ES-I3 (cell line): ENCODE data around the gene PRKAR1B.

Experiments
- H3K36me3 ChIP-seq: 2 replicates; pipeline ENCODE4 v1.6.1; 2013; ENCODE audit warnings: mild to moderate bottlenecking, low read length, control low read depth, moderate library complexity; ENCODE audit not compliant: insufficient read depth
- H3K4me1 ChIP-seq: 2 replicates; pipeline ENCODE4 v1.6.1; 2013; ENCODE audit warnings: mild to moderate bottlenecking, control low read depth, low read length; ENCODE audit not compliant: insufficient read depth
- H3K9ac ChIP-seq: 2 replicates; pipeline ENCODE4 v1.6.1; 2013; ENCODE audit warnings: low read depth, mild to moderate bottlenecking, low read length, moderate library complexity
- H3K9me3 ChIP-seq: 2 replicates; pipeline ENCODE4 v1.6.1; 2013; ENCODE audit warnings: mild to moderate bottlenecking, low read length, moderate library complexity; ENCODE audit not compliant: control insufficient read depth, insufficient read depth

Gene PRKAR1B

DNA sequence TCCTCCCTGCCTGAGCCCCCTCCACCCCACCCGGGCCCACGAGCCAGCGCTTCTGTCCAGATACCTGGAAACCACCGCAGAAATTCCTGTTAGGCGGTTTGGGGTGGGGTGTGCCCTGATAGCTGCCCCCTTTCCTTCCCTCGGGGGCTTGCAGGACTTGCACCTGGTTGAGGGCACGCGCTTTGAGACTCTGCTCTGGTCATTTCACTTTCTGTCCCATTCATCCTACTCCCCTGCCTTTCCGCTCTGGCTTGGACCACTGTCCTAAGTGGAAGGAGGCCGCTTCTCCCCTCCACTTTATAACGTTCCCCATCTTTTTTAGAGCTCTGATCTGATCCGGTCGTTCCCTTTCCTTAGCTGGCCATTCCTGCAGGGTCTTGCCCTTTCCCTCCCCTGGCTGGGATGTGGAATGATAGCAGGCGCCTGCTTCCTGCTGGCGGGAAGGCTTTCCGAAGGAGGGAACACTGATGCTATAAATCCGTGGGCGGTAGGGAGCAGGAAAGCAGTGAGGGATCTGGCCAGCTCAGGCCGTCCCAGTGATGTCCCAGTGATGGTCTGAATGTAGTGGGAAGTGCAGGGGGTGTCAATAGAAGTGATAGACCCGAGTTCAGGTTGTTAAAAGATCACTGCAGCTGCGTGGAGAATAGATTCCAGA lies 852 bp upstream of the PRKAR1B start:
- Histone ChIP-seq H3K9ac (peak overlapping the region; percentile 9; the same call in 1 of the 2 replicates), H3K36me3 (peaks cover 3% of the 10 kb centered on the region; the same call in 1 of the 2 replicates), H3K4me1 (no peaks in the 10 kb centered on the region), H3K9me3 (no peaks in the 10 kb centered on the region; the same call in none of the 2 replicates)

- Histone ChIP-seq H3K9ac (peak overlapping the region; percentile 72), H3K36me3 (peaks cover 10% of the 10 kb centered on the region; the same call in 1 of the 2 replicates), H3K9me3 (peaks cover 1% of the 10 kb centered on the region), H3K4me1 (no peaks in the 10 kb centered on the region)
Measured at GRCh38 chr7:726854-727103, 302 bp downstream of the PRKAR1B start.

DNA sequence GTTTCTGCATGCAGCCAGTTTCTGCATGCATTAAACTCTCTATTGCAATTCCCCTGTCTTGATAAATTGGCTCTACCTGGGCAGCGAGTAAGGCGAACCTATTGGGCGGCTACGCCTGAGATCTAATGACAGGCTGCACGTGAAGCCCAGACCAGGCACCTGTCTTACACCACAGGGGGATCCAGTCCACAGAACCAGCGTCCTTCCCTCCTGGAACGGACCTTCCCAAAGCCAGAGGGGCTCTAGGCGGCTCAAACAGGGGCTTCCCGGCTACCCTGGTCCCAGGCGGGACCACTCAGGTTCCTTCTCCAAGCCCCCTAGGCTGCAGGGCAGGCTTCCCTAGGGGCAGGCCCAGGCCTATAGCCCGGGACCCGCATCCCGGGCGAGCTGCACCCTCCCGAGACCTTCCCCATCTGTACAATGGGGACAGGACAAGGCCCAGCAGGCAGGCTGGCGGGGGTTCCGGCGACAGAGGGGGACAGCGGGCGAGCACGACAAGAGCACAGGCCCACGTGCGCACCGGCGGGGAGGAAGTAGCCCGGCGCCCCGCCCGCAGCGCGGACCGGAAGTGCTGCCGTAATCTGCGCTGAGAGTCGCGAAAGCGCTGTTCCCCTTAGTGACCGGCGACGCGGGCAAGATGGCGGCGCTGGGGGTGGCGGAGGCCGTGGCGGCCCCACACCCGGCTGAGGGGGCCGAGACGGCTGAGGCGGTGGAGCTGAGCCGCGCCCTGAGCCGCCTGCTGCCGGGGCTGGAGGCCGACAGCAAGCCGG lies 812 bp downstream of the PRKAR1B start, which contains the start of gene DNAAF5:
Gene DNAAF5, plus strand, starts transcription at position 616 of the 770 bp plus-strand sequence. Its CDS starts 22 bp downstream, at position 638.
- H3K9ac ChIP-seq = peak within 1 kb of the TSS; percentile 72
- no peaks in the 10 kb centered on the region for H3K4me1 ChIP-seq
- peaks cover 10% of the 10 kb centered on the region; the same call in 1 of the 2 replicates for H3K36me3 ChIP-seq
- peaks cover 4% of the 10 kb centered on the region for H3K9me3 ChIP-seq

DNA sequence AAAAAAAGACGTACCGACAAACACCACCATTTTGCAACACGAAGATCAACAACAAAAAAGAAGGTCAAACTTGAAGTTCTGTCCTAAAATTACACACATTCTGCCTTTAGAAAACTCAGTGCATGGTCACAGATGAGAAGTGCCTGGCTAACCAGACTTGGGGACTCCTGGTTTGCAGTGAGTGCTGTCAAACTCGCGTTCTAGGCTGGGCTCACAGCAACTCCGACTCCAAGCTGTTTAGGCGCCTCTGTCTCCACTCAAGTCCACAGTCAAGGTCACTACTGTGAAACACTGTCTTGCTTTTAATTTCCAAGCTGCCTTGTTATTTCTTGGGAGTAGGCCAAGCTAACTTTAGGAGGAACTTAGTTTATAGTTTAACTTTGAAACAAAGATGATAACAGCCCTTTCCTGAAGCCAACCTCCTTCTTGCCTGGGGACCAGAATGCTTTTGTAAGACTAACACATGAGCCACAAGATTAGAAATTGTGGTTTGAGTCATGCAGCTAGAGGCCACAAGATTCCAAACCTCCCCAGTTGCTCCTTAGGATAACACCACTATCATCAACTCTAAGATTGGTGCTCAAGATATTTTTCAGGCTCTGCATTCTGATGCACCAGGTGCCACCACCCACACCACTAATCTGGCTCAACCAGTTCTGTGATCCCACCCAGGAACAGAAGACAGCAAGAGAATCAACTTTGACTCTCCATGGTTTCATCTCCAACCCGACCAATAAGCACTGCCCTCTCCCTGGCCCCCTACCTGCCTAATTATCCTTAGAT lies 1.7 kb downstream of the PRKAR1B start:
- H3K4me1 ChIP-seq = no peaks in the 10 kb centered on the region
- H3K9ac ChIP-seq = peak overlapping the region; percentile 72; the same call in 1 of the 2 replicates
- H3K9me3 ChIP-seq = peaks cover 8% of the 10 kb centered on the region
- H3K36me3 ChIP-seq = peaks cover 10% of the 10 kb centered on the region; the same call in 1 of the 2 replicates

GRCh38 chr7:724298-724697 lies 2.8 kb downstream of the PRKAR1B start:
- Histone ChIP-seq H3K36me3 (peaks cover 10% of the 10 kb centered on the region; the same call in 1 of the 2 replicates), H3K9me3 (peaks cover 8% of the 10 kb centered on the region), H3K4me1 (no peaks in the 10 kb centered on the region), H3K9ac (no peak overlapping the region)

DNA sequence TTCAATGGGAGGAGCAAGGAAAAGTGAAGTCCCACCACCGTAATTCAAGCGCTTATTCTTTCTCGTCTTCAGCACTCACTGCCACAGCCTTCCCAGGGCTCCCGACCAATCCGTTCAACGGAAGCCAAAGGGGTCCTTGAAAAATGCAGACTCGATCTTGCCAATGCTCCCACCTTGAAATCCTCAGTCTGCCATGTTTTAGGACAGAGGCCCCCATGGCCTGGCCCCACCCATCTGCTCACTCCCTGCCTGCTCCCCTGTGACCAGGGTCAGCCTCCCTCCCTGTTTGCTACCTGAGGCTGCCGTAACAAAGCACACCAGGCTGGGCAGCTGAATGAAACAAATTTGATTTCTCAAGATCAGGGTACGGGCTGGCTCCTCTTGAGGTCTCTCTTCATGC lies 3.5 kb downstream of the PRKAR1B start:
- Histone ChIP-seq H3K36me3 (peaks cover 10% of the 10 kb centered on the region; the same call in 1 of the 2 replicates), H3K4me1 (no peaks in the 10 kb centered on the region), H3K9ac (no peak overlapping the region), H3K9me3 (peaks cover 8% of the 10 kb centered on the region)

DNA sequence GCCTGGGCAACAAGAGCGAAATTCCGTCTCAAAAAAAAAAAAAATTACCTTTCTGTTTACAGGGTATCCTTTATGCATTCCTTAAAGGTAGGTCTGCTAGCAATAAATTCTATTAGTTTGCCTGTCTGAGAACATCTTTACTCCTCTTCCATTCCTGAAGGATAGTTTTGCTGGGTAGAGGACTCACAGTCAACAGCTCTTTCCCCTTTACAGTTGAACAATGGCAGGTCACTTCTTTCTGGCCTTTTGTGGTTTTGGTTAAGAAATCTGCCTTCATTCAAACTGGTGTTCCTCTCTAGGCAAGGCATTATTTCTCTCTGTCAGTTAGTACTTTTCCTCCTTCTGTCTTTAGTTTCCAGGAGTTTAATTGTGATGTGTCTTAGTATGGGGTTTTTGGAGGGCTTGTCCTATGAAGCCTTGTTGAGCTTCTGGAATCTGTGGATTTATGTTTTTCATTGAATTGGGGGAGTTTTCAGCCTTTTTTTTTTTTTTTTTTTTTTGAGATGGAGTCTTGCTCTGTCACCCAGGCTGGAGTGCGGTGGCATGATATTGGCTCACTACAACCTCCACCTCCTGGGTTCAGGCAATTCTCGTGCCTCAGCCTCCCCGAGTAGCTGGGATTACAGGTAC lies 5.3 kb downstream of the PRKAR1B start:
- Histone ChIP-seq H3K9me3 (peaks cover 8% of the 10 kb centered on the region), H3K9ac (no peak overlapping the region), H3K36me3 (peaks cover 10% of the 10 kb centered on the region; the same call in 1 of the 2 replicates), H3K4me1 (no peaks in the 10 kb centered on the region)

GRCh38 chr7:716636-717035 lies 10.4 kb downstream of the PRKAR1B start:
- Histone ChIP-seq H3K9ac (no peak overlapping the region), H3K4me1 (no peaks in the 10 kb centered on the region), H3K9me3 (peaks cover 5% of the 10 kb centered on the region; the same call in 1 of the 2 replicates), H3K36me3 (no peaks in the 10 kb centered on the region; the same call in 1 of the 2 replicates)

- peaks cover 4% of the 10 kb centered on the region; the same call in 1 of the 2 replicates for H3K9me3 ChIP-seq
- no peak overlapping the region for H3K9ac ChIP-seq
- H3K4me1 ChIP-seq = no peaks in the 10 kb centered on the region
- no peaks in the 10 kb centered on the region for H3K36me3 ChIP-seq
Measured at GRCh38 chr7:716222-716621, 10.9 kb downstream of the PRKAR1B start.

GRCh38 chr7:714251-714671 lies 12.8 kb downstream of the PRKAR1B start:
- Histone ChIP-seq H3K9me3 (no peaks in the 10 kb centered on the region), H3K9ac (no peak overlapping the region), H3K36me3 (no peaks in the 10 kb centered on the region), H3K4me1 (no peaks in the 10 kb centered on the region)

DNA sequence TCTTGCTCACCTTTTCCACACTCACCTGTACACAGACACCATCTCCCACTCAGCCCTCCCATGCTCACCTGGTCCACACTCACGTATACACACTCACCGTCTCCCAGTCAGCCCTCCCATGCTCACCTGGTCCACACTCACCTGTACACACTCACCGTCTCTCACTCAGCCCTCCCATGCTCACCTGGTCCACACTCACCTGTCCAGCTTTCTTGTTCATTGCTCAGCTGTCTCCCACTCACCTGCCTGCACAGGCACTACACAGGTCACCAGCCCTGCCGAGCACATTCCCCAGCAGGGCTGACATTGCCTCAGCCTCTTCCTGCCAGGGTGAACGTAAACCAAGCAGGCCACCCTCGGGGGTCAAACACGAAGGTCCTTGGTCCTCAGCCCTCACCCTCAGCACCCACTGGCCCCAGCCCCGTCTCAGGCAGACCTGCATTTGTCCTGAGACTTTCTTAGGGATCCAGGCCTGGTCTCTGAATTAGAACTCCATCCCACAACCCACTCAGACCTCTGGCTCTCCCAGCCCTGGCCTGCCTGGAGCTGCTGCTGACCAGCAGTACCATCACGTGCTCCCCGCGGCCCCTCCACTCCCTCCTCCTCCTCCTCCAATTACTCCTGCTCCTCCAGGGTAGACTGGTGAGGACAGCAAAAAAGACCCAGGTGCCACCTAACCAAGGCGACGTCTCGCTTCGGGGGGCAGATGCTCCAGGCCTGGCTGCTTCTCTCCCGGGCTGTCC lies 13.4 kb downstream of the PRKAR1B start:
- Histone ChIP-seq H3K4me1 (no peaks in the 10 kb centered on the region), H3K9me3 (no peaks in the 10 kb centered on the region), H3K36me3 (no peaks in the 10 kb centered on the region), H3K9ac (no peak overlapping the region)

DNA sequence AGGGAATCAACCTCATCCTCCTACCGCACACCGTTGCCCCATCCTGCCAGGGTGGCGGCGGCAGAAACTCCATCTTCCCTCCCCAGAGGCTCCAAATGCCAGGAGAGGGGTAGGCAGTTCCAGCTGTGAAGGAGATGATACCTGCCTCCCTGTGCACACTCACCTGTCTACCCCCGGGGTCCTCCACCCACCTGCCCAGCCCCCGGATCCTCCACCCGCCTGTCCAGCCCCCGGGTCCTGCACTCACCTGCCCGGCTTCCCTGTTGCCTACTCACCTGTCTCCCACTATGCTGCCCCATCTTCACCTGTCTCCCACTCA lies 14.0 kb downstream of the PRKAR1B start:
- Histone ChIP-seq H3K4me1 (no peaks in the 10 kb centered on the region), H3K9ac (peak overlapping the region; percentile 44; the same call in 1 of the 2 replicates), H3K36me3 (no peaks in the 10 kb centered on the region), H3K9me3 (no peaks in the 10 kb centered on the region)

- H3K4me1 ChIP-seq = no peaks in the 10 kb centered on the region
- H3K9me3 ChIP-seq = no peaks in the 10 kb centered on the region
- H3K36me3 ChIP-seq = no peaks in the 10 kb centered on the region
- H3K9ac ChIP-seq = peak overlapping the region; percentile 44; the same call in 1 of the 2 replicates
Measured at GRCh38 chr7:712381-713138, 14.5 kb downstream of the PRKAR1B start.
